Epidermal melanocyte (primary cell): ENCODE data around the gene SLC20A1.

Experiments used
- DNase-seq: peaks from one replicate; pipeline ENCODE4 v3.0.0; 2011; ENCODE audit warnings: low spot score; ENCODE audit not compliant: insufficient read length

Gene SLC20A1

DNA sequence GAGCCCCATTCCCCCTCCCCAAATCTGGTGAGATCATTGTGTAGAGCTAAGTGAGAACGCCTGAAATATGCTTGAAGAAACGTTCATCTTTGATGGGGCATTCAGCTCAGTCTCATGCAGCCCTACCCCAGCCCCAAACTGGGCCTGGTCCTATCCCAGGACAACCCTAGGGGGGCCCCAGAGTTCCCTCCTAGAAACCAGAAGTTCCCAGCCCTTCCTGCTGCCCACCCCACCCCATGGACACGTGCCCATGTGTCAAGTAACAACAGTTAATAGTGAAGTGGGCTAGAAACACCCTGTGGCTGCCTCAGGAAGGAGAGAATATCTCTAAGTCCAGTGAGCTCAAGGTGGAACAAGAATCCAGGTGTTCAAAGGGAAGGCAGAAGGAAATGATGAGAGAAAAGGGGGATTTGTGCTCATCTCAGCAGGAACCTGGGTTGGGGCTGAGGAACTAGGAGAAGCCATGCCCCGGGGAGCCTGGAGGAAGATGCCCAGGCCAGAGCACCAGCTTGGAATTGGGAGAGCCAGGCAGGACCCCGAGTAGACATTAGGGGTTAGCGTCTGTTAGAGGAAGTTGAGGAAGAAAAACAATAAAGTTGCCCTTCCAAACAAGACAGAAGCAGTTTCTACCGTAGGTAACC lies 20.1 kb upstream of the SLC20A1 start:
- no peak for DNase-seq

GRCh38 chr2:112626604-112627059 lies 19.1 kb upstream of the SLC20A1 start:
- peak; percentile 40 for DNase-seq

GRCh38 chr2:112627060-112628040 lies 18.4 kb upstream of the SLC20A1 start:
- DNase-seq: peak; percentile 39

GRCh38 chr2:112629224-112629623 lies 16.5 kb upstream of the SLC20A1 start:
- no peak for DNase-seq

GRCh38 chr2:112629823-112630222 lies 15.9 kb upstream of the SLC20A1 start:
- DNase-seq: no peak

GRCh38 chr2:112630268-112630667 lies 15.5 kb upstream of the SLC20A1 start:
- DNase-seq: no peak

GRCh38 chr2:112633708-112634107 lies 12.0 kb upstream of the SLC20A1 start:
- DNase-seq: no peak

GRCh38 chr2:112634153-112634873 lies 11.4 kb upstream of the SLC20A1 start:
- no peak for DNase-seq

DNA sequence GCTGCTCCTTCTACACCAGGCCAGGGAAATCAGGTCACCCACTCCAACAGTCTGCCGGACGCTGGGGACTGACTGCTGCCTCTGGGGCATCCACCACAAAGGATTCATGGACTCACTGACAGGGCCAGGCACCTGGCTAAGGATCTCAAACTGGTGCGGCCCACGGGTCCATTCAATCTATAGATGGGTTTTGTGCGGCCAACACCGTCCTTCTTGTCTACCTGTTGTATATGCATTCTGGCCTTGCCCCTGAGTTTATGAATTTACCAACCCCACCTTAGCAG lies 10.9 kb upstream of the SLC20A1 start:
- no peak for DNase-seq

DNA sequence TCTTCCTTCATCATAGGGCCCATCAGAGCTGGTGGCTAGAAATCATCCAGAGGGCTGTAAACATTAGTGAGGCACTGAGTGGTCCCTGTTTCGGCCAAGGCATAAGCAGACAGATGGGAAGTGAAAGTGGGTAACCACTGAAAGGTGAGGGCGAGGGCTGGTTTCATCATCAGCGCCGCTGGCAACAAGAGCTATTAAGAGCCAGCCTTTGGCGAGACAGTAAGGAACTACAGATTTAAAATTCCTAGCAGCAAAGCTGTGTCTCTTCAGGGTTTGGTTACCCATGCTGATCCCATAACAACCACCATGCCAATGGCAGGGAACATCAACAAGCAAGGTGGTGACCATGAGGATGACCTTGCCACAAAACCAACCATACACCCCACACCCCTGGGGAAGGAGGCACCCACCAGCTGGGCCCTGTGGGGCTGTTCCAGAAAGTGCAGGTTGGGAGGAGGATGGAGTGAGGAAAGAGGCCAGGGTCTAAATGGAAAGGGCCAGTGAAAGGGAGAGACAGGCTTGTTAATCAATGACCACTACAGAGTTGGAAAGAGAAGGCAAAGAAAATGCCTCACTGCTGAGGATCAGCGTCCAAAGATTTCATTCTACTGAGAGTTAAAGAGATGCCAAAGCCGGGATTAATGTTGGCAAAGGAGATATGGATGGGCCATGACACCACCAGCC lies 9.0 kb upstream of the SLC20A1 start:
- no peak for DNase-seq

DNA sequence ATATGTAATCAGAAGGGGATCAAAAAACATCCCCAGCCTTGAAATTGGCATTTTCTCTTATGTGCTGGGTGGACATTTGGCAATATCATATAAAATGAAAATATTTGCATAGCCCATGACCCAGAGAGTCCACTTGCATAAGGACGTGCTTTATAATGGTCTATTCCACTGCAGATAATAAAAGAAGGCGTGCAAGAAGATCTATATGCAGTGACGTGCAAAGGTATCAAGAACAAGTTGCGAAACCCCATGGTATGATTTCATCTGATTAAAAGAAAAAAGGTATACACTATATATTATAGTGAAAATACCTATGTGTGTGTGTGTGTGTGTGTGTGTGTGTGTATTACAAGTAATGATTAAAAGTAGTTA lies 8.5 kb upstream of the SLC20A1 start:
- DNase-seq: no peak

- no peak for DNase-seq
Observed at GRCh38 chr2:112639936-112640335, 5.8 kb upstream of the SLC20A1 start.

- no peak for DNase-seq
Observed at GRCh38 chr2:112640467-112640799, 5.3 kb upstream of the SLC20A1 start.

DNA sequence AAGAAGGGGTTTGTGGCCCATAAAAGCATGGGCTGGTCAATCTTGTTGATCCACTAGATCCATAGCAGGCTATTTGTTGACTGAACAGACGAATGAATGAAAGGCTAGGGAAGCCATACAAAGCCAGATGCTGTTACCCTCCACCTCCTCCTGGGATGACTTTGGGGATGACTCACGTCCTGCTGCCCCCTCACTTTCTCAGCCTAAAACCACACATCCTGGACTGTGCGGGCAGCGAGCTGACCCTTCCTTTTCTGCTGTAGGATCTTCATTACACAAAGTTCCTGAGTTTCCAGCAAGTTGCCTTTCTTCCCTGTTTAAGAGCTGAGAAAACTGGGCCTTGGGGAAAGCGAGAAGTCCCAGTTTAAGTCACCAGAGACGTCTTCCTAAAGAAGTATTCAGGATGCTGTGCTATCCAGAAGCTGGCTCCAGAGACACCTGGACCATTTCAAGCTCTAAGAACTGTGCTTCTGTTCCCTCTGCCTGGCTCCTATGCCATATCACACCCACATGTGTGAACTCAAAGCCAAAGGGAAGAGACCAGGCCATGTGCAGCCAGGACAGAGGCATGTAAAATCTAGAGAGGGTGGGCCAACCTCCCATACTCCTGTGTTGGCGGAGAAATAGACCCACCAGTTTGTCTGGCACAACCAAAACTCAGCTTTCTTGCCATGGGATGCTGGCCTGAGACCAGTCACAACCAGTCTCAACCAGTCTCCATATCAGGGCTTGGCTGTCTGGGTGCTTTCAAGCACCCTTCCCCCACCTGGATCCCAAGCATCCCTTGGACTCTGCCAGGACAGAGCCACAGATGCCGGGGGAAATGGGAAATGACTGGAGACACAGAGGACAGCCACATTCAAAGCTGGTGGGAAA lies 4.7 kb upstream of the SLC20A1 start:
- DNase-seq: no peak

GRCh38 chr2:112641701-112642100 lies 4.0 kb upstream of the SLC20A1 start:
- DNase-seq: no peak

DNA sequence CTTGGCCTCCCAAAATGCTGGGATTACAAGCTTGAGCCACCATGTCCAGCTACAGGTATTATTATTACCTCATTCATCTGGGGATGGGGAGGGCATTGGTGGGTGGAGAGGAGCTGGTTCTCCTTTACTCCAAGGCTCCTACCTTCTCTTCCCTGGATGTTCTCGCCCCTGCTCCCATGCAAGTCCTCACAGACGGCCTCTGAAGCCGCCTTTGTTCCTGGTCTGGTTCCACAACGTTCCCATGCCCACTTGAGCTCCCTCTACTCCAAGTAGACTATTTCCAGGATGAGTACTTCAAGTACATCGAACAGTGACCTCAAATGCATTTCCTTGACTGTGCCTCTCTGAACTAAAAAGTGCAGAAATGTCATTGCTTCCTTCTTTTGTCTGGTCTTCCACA lies 3.2 kb upstream of the SLC20A1 start:
- DNase-seq: no peak

DNA sequence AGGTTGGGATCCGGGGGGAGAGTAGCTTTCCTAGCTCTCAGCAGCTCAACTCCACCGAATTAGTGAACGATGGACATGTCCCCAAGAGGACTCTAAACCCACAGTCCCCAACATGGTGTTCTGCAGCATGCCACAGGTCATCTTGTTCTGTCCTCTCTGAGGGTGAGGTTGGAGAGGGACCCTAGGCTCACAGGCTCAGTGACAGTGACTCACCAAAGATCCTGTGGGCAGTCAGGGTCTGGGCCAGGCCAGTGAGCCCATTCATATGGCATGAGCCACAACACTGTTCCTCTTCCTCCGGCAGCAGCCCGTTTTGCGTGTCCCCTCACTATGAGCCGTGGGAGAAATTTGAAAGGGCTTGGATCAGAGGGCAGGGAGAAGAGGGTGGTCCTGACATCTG lies 2.8 kb upstream of the SLC20A1 start:
- DNase-seq: no peak

DNA sequence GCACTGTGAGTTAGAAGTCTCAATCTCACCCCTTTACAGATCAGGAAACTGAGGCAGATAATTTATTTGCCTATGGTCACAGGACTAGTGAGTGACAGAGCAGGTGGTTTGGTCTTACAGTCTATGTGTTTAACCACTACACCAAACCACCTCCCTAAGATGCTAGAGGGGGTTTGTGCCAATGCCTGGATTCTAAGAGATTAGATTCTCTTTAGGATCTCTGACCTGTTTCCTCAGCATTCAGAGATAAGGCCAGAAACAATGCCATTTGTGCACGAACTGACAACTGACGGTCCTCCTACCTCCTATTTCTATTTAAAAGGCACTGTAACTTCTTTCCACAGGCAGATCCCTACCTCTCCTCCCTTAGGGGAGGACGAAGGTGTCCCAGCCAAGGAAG lies 2.3 kb upstream of the SLC20A1 start:
- DNase-seq: no peak

- no peak for DNase-seq
Observed at GRCh38 chr2:112644155-112644932, 1.4 kb upstream of the SLC20A1 start.

DNA sequence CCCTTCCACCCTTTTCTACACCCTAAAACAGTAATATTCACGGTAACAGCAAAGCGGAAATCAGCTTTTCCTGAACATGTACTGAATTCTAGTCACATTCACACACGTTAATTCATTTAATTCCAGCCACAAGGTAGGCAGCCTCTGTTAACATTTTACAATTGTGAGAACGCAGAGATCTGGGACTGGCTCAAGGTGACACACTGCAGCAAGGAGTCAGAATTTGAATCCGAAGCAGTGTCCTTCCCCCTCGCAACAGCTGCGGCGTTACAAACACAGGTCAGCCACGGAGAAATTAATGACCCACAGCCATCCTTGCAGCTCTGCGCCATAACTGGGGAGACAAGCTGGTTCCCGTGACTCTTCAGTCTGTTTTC lies 818 bp upstream of the SLC20A1 start:
- DNase-seq: no peak
